A549 (cell line): ENCODE measurements around the gene SIM2. TPM values are rescaled to one million over a fixed set of nuclear protein-coding genes. Genes with fewer than 3 reads are reported as not detected.

Experiments used
- ATAC-seq, 2 experiments: fragments of 200-7000 bp in 1 of 2; fragments of >200 bp in 1 of 2; cut with Nextera tagmentation in 1 of 2; cut with Tn5 transposase in 1 of 2; 3 replicates each; pipeline versions ENCODE4 v1.8.0 to v1.9.1; 2018 to 2020; ENCODE audit warnings: mild to moderate bottlenecking in 1 of 2, moderate library complexity in 1 of 2
- CTCF ChIA-PET: fragments of 300-600 bp; sonication (Branson Sonifier 250); formaldehyde crosslinking; extraction: SDS; loops from one replicate; lab custom pipeline; 2021; ENCODE audit warnings: antibody characterized with exemption, inconsistent platforms; lab: Yijun Ruan, JAX
- POLR2A ChIA-PET: fragments of 350-600 bp; formaldehyde crosslinking; extraction: SDS; loops from one replicate; lab custom pipeline; 2021; ENCODE audit warnings: antibody characterized with exemption, inconsistent platforms; lab: Yijun Ruan, JAX
- DNase-seq, 2 experiments: peaks; one replicate each; pipeline versions ENCODE4 v3.0.0 to v3.0.0-alpha.2; 2011 to 2016; ENCODE audit warnings: low read depth in 1 of 2, low spot score in 1 of 2
- FAIRE-seq: peaks from 2 replicates; lab custom pipeline; 2011; peaks lifted over from hg19 to GRCh38; lab: Jason Lieb, UNC
- H3K27ac ChIP-seq, 2 experiments: fragments of >200 bp; sonication (Bioruptor Twin); formaldehyde crosslinking; 3 replicates each; pipeline ENCODE4 v1.5.1; 2016 to 2017
- H3K4me1 ChIP-seq: fragments of >200 bp; sonication (Bioruptor Twin); formaldehyde crosslinking; 3 replicates; pipeline ENCODE4 v1.6.1; 2016
- H3K4me2 ChIP-seq: fragments of >200 bp; sonication (Bioruptor Twin); formaldehyde crosslinking; 3 replicates; pipeline ENCODE4 v1.6.1; 2016
- H3K4me3 ChIP-seq: fragments of >200 bp; sonication (Bioruptor Twin); formaldehyde crosslinking; 3 replicates; pipeline ENCODE4 v1.5.1; 2016
- H3K9me3 ChIP-seq: fragments of >200 bp; sonication (Bioruptor Twin); formaldehyde crosslinking; 3 replicates; pipeline ENCODE4 v1.6.1; 2016
- ATOH8 ChIP-seq: fragments of 250-450 bp; sonication (Bioruptor Pico); IDR thresholded peaks from 2 replicates; pipeline ENCODE4 v1.5.0; 2020; ENCODE audit warnings: low read depth, mild to moderate bottlenecking, moderate library complexity
- BCL3 ChIP-seq: fragments of >200 bp; sonication (Bioruptor Twin); formaldehyde crosslinking; IDR thresholded peaks from 3 replicates; pipeline ENCODE4 v1.6.1; 2016
- CBX2 ChIP-seq: fragments of 200-600 bp; sonication (generic); IDR thresholded peaks from 2 replicates; pipeline ENCODE4 v1.6.1; 2016; ENCODE audit warnings: low read depth, mild to moderate bottlenecking, borderline replicate concordance
- CEBPB ChIP-seq, 2 experiments: fragments of >200 bp in 1 of 2; sonication (Bioruptor Twin) in 1 of 2; formaldehyde crosslinking in 1 of 2; IDR thresholded peaks; 2 replicates each; pipeline ENCODE4 v1.6.1; 2012 to 2016
- E2F6 ChIP-seq: IDR thresholded peaks from 2 replicates; pipeline ENCODE4 v1.6.1; 2012; ENCODE audit warnings: low read depth, borderline replicate concordance
- FOSB ChIP-seq: fragments of 250-450 bp; sonication (Bioruptor Pico); IDR thresholded peaks from 2 replicates; pipeline ENCODE4 v1.5.0; 2020; ENCODE audit warnings: mild to moderate bottlenecking, moderate library complexity
- FOSL2 ChIP-seq, 2 experiments: fragments of 450-650 bp in 1 of 2; fragments of >200 bp in 1 of 2; sonication (Bioruptor Twin) in 1 of 2; formaldehyde crosslinking; IDR thresholded peaks; 2 replicates each; pipeline versions ENCODE4 v1.5.0 to v1.6.1; 2016 to 2020; ENCODE audit warnings: mild to moderate bottlenecking in 1 of 2, moderate library complexity in 1 of 2
- GATA3 ChIP-seq: IDR thresholded peaks from 2 replicates; pipeline ENCODE4 v1.6.1; 2012; ENCODE audit warnings: borderline replicate concordance
- HES2 ChIP-seq: fragments of >200 bp; sonication (Bioruptor Twin); formaldehyde crosslinking; IDR thresholded peaks from 2 replicates; pipeline ENCODE4 v1.6.1; 2016
- JUNB ChIP-seq: fragments of >200 bp; sonication (Bioruptor Twin); formaldehyde crosslinking; IDR thresholded peaks from 2 replicates; pipeline ENCODE4 v1.6.1; 2016
- MAX ChIP-seq: IDR thresholded peaks from 2 replicates; pipeline ENCODE4 v1.6.1; 2012
- MAZ ChIP-seq: fragments of 150-350 bp; IDR thresholded peaks from 2 replicates; pipeline ENCODE4 v1.6.1; 2014; ENCODE audit warnings: antibody characterized with exemption, low read depth, low read length, borderline replicate concordance
- NFE2L2 ChIP-seq: fragments of 150-350 bp; conservative IDR thresholded peaks from 2 replicates; pipeline ENCODE4 v1.6.1; 2014; ENCODE audit warnings: low read length
- NPAS2 ChIP-seq: fragments of 250-450 bp; sonication (Bioruptor Pico); IDR thresholded peaks from 2 replicates; pipeline ENCODE4 v1.8.0; 2022; ENCODE audit warnings: mild to moderate bottlenecking, moderate library complexity, borderline replicate concordance
- POLR2A ChIP-seq: IDR thresholded peaks from 2 replicates; pipeline ENCODE4 v1.6.1; 2012; ENCODE audit warnings: mild to moderate bottlenecking, low read length
- RAD21 ChIP-seq, 2 experiments: fragments of >200 bp in 1 of 2; sonication (Bioruptor Twin) in 1 of 2; formaldehyde crosslinking in 1 of 2; IDR thresholded peaks in 1 of 2; conservative IDR thresholded peaks in 1 of 2; 2 replicates in 1 of 2; 3 replicates in 1 of 2; pipeline ENCODE4 v1.6.1; 2012 to 2018; ENCODE audit warnings: inconsistent platforms in 1 of 2
- ZC3H11A ChIP-seq: fragments of 450-650 bp; IDR thresholded peaks from 2 replicates; pipeline ENCODE4 v1.6.1; 2014; ENCODE audit warnings: antibody characterized with exemption, mild to moderate bottlenecking
- WGBS: methylation state at CpG from one replicate; pipeline ENCODE4 v1.1.6; 2017; ENCODE audit errors: missing lambda C conversion rate; 5-methylcytosine and 5-hydroxymethylcytosine counted together
- polyA plus RNA-seq, 4 experiments: library from polyadenylated mRNA; depleted of rRNA in 3 of 4; stranded (reverse); fragments of >200 nt; fragmentation: RNase III in 1 of 4; extraction: RNeasy Plus Mini Kit Qiagen cat#74134 plus additional on column Dnase treatment in 1 of 4; gene quantifications; 2 replicates in 3 of 4; 3 replicates in 1 of 4; pipeline ENCODE4 v1.2.3, GENCODE V29; 2011 to 2017
- TF ChIP-seq, protein P1 (sequence below): fragments of 150-350 bp; IDR thresholded peaks from 2 replicates; pipeline ENCODE4 v1.6.1; 2014; ENCODE audit warnings: low read depth, mild to moderate bottlenecking, low read length

SIM2 gene
- polyA plus RNA-seq, 2 of the 4 experiments (the other 2 are of a cell fraction): 12.6 to 13.4 TPM

GRCh38 chr21:36708286-36709029 lies 9.5 kb downstream of the SIM2 start:
- FAIRE-seq: no peak
- H3K4me2 ChIP-seq: no peak overlapping the region
- DNase-seq: no peak
- no peaks in the 10 kb centered on the region; the same call in 2 of the 3 replicates for H3K4me1 ChIP-seq
- no peaks in the 10 kb centered on the region for H3K9me3 ChIP-seq
- TF ChIP-seq E2F6 (no peak), FOSL2 (IDR thresholded peaks at IDR 0.05) (no peak), FOSL2 (CRISPR knock-in tag; IDR thresholded peaks at IDR 0.05) (no peak), RAD21 (conservative IDR thresholded peaks at IDR 0.05 in 1 of 2, IDR thresholded peaks at IDR 0.05 in 1 of 2) (no peak), NFE2L2 (no peak), POLR2A (no peak), MAX (no peak), ATOH8 (CRISPR knock-in tag) (no peak), HES2 (no peak), CBX2 (no peak), BCL3 (no peak)
- TF ChIP-seq, protein P1, sequence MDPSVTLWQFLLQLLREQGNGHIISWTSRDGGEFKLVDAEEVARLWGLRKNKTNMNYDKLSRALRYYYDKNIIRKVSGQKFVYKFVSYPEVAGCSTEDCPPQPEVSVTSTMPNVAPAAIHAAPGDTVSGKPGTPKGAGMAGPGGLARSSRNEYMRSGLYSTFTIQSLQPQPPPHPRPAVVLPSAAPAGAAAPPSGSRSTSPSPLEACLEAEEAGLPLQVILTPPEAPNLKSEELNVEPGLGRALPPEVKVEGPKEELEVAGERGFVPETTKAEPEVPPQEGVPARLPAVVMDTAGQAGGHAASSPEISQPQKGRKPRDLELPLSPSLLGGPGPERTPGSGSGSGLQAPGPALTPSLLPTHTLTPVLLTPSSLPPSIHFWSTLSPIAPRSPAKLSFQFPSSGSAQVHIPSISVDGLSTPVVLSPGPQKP: no peak
- TF ChIP-seq, all 56 proteins: peak for 0
- WGBS: 92% methylated on average over 42 of the region's 44 CpGs
- ChIA-PET CTCF (interaction anchor here (0.7 kb wide), 1 partner anchor 15 kb away, joined by 3 read pairs; no protein-coding TSS in a partner anchor), POLR2A (no interaction called here)
- no peak for ATAC-seq
- H3K4me3 ChIP-seq: no peak overlapping the region
- H3K27ac ChIP-seq: no peak overlapping the region

DNA sequence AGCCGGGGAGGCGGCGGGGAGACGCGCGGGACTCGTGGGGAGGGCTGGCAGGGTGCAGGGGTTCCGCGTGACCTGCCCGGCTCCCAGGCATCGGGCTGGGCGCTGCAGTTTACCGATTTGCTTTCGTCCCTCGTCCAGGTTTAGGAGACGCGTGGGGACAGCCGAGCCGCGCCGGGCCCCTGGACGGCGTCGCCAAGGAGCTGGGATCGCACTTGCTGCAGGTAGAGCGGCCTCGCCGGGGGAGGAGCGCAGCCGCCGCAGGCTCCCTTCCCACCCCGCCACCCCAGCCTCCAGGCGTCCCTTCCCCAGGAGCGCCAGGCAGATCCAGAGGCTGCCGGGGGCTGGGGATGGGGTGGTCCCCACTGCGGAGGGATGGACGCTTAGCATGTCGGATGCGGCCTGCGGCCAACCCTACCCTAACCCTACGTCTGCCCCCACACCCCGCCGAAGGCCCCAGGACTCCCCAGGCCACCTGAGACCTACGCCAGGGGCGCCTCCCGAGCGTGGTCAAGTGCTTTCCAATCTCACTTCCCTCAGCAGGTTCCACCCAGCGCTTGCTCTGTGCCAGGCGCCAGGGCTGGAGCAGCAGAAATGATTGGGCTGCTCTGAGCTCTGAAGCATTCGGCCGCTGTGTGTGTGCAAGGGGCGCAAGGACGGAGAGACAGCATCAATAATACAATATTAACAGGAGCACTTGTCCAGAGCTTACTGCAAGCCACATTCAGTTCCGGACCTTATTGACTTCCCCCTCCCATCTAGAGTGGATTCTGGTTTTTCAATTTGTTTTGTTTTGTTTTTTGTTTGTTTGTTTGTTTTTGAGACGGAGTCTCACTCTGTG lies 10.3 kb downstream of the SIM2 start:
- WGBS: 98% methylated on average over 41 of the region's 55 CpGs
- H3K4me1 ChIP-seq: no peaks in the 10 kb centered on the region
- H3K4me3 ChIP-seq: no peak overlapping the region
- no peak for FAIRE-seq
- DNase-seq: no peak
- POLR2A ChIA-PET: no interaction called here
- no peaks in the 10 kb centered on the region for H3K9me3 ChIP-seq
- no peak for ATAC-seq
- no peak overlapping the region for H3K27ac ChIP-seq
- H3K4me2 ChIP-seq: no peak overlapping the region
- TF ChIP-seq FOSB (CRISPR knock-in tag) (no peak), JUNB (no peak), CEBPB (IDR thresholded peaks at IDR 0.05) (no peak), ATOH8 (CRISPR knock-in tag) (no peak), MAZ (no peak), NPAS2 (CRISPR knock-in tag) (no peak), GATA3 (no peak), ZC3H11A (no peak)
- TF ChIP-seq, all 56 proteins: peak for 0
- CTCF ChIA-PET: interaction anchor here (1.6 to 1.8 kb wide), 2 partner anchors 79 to 218 kb away, joined by 5 to 6 read pairs; no protein-coding TSS in a partner anchor
